Measurements from ENCODE around the gene ABCC12. TPM values are rescaled to one million over a fixed set of nuclear protein-coding genes. Genes with fewer than 3 reads are reported as not detected.

Gene ABCC12
- total and polyA plus RNA-seq, 2 of the 4 experiments (the other 2 are of a cell fraction): under 0.01 TPM; not detected in 1

- TF ChIP-seq CTCF (conservative IDR thresholded peaks at IDR 0.05; ENCODE audit: low read depth, low read length): no peak
Measured at GRCh38 chr16:48131201-48131935, 24.4 kb downstream of the ABCC12 start (continued).

GRCh38 chr16:48129926-48130325 lies 25.9 kb downstream of the ABCC12 start:
- Histone ChIP-seq H2AFZ (replicated peaks; ENCODE audit: low read length, poor library complexity) (no peak overlapping the region), H3K4me3 (ENCODE audit: insufficient read depth, low read depth, low read length) (no peak overlapping the region), H3K23ac (ENCODE audit: low read depth, low read length) (no peak overlapping the region), H3K14ac (replicated peaks; ENCODE audit: low read depth, low read length) (no peak overlapping the region), H2BK20ac (ENCODE audit: low read depth, low read length) (no peak overlapping the region), H2BK5ac (ENCODE audit: low read depth, low read length, poor library complexity, severe bottlenecking) (no peak overlapping the region), H4K20me1 (ENCODE audit: insufficient read depth, low read length) (no peaks in the 10 kb centered on the region), H3K9me1 (ENCODE audit: insufficient read depth, low read length) (peaks cover 22% of the 10 kb centered on the region), H3K36me3 (ENCODE audit: control insufficient read depth, insufficient read depth, low read length) (no peaks in the 10 kb centered on the region), H3K9me3 (ENCODE audit: control insufficient read depth, insufficient read depth, low read length) (no peaks in the 10 kb centered on the region), H3K4ac (ENCODE audit: low read depth, low read length) (no peak overlapping the region), H2BK15ac (ENCODE audit: low read depth, low read length) (0 out of 3 replicates have a peak overlapping the region, but pooled peaks have one; percentile 92), H3K79me1 (ENCODE audit: low read depth in 1 of 2, low read length in 2 of 2) (no peaks in the 10 kb centered on the region), H2BK120ac (ENCODE audit: low read depth, low read length) (peak overlapping the region; percentile 49; the same call in 1 of the 2 replicates), H3K9ac (ENCODE audit: low read depth, low read length) (no peak overlapping the region), H4K8ac (ENCODE audit: low read depth in 2 of 2, low read length in 2 of 2) (no peak overlapping the region), H3K4me1 (ENCODE audit: control insufficient read depth, insufficient read depth, low read length) (peaks cover 16% of the 10 kb centered on the region), H3K18ac (ENCODE audit: low read depth, low read length) (no peak overlapping the region), H4K5ac (ENCODE audit: low read depth, low read length) (no peak overlapping the region), H2AK5ac (ENCODE audit: low read depth, low read length) (no peak overlapping the region), H3K56ac (ENCODE audit: extremely low read depth, insufficient read depth, low read length) (no peak overlapping the region), H3K27me3 (ENCODE audit: control insufficient read depth, insufficient read depth, low read length) (no peaks in the 10 kb centered on the region), H3K27ac (ENCODE audit: insufficient read depth, low read length) (no peak overlapping the region), H2AK9ac (replicated peaks; ENCODE audit: low read depth, low read length, poor library complexity) (no peak overlapping the region), H4K91ac (ENCODE audit: insufficient read depth, low read depth, low read length) (no peak overlapping the region), H3K4me2 (ENCODE audit: low read depth, low read length) (no peak overlapping the region)
- ATAC-seq (ENCODE audit: low read depth) (no peak), DNase-seq (no peak)
- POLR2A ChIA-PET (ENCODE audit: unreplicated experiment): no interaction called here
- dilution Hi-C loops (cut with HindIII; ENCODE audit: low sequenced_read_pairs, unreplicated experiment): no loop called here
- intact Hi-C loops (cut with micrococcal nuclease): loop anchor here (10.0 kb wide), 1 partner anchor 395 kb away; no protein-coding TSS in a partner anchor
- in situ Hi-C loops (cut with MboI; ENCODE audit: low sequenced_read_pairs): no loop called here
- CTCF ChIA-PET: no interaction called here
- no CpG with 5 or more reads among the region's 3 CpGs for WGBS, 2 experiments (ENCODE audit: extremely low coverage in 2 of 2, insufficient read length in 1 of 2)
- BruUV-seq (replicated peaks): no TSS peak
- TF ChIP-seq POLR2A (IDR thresholded peaks at IDR 0.05; ENCODE audit: low read depth, low read length) (no peak), NFE2L2 (IDR thresholded peaks at IDR 0.05; ENCODE audit: low read depth, low read length) (no peak), RAD21 (IDR thresholded peaks at IDR 0.05; ENCODE audit: low read length) (no peak), MAZ (IDR thresholded peaks at IDR 0.05; ENCODE audit: borderline replicate concordance, low read depth, low read length) (no peak), CHD1 (IDR thresholded peaks at IDR 0.05; ENCODE audit: low read depth, low read length) (no peak), SMC3 (IDR thresholded peaks at IDR 0.05; ENCODE audit: low read depth, low read length) (no peak), CEBPB (IDR thresholded peaks at IDR 0.05; ENCODE audit: low read depth, low read length) (no peak), BHLHE40 (IDR thresholded peaks at IDR 0.05; ENCODE audit: low read depth, low read length) (no peak), MXI1 (IDR thresholded peaks at IDR 0.05; ENCODE audit: borderline replicate concordance, low read depth, low read length) (no peak), USF2 (IDR thresholded peaks at IDR 0.05; ENCODE audit: low read depth, low read length) (no peak), ELK1 (IDR thresholded peaks at IDR 0.05; ENCODE audit: borderline replicate concordance, low read depth, low read length) (no peak), RFX5 (IDR thresholded peaks at IDR 0.05; ENCODE audit: low read depth, low read length) (no peak), FOS (IDR thresholded peaks at IDR 0.05; ENCODE audit: low read depth, low read length) (no peak)
